Mononuclear cell (primary cell): ENCODE measurements around the gene RPL36. TPM values are rescaled to one million over a fixed set of nuclear protein-coding genes. Genes with fewer than 3 reads are reported as not detected.

ENCODE experiments used
- H3K27me3 ChIP-seq: 2 replicates; pipeline ENCODE4 v1.6.0; 2011; ENCODE audit warnings: low read length, control low read depth; ENCODE audit not compliant: insufficient read depth
- H3K4me1 ChIP-seq: 2 replicates; pipeline ENCODE4 v1.5.1; 2011; ENCODE audit warnings: mild to moderate bottlenecking, low read length, control low read depth; ENCODE audit not compliant: insufficient read depth
- H3K4me3 ChIP-seq: 2 replicates; pipeline ENCODE4 v1.5.1; 2011; ENCODE audit warnings: mild to moderate bottlenecking, low read length, moderate library complexity
- H3K9me3 ChIP-seq: 2 replicates; pipeline ENCODE4 v1.5.1; 2011; ENCODE audit warnings: low read depth, mild to moderate bottlenecking, control low read depth, low read length
- total RNA-seq: library from RNA; depleted of rRNA; stranded (reverse); fragments of >200 nt; gene quantifications from one replicate; pipeline ENCODE4 v1.2.3, GENCODE V29; 2012

Gene RPL36
- total RNA-seq, result 378 TPM

GRCh38 chr19:5690125-5690954, at the start of gene RPL36:
Gene RPL36, plus strand, starts transcription at chr19:5690295. Its CDS starts 213 bp downstream, at chr19:5690508.
- Histone ChIP-seq H3K4me3 (peak within 1 kb of the TSS; percentile 98), H3K27me3 (no peaks in the 10 kb centered on the region), H3K4me1 (peaks cover 33% of the 10 kb centered on the region), H3K9me3 (no peaks in the 10 kb centered on the region)

DNA sequence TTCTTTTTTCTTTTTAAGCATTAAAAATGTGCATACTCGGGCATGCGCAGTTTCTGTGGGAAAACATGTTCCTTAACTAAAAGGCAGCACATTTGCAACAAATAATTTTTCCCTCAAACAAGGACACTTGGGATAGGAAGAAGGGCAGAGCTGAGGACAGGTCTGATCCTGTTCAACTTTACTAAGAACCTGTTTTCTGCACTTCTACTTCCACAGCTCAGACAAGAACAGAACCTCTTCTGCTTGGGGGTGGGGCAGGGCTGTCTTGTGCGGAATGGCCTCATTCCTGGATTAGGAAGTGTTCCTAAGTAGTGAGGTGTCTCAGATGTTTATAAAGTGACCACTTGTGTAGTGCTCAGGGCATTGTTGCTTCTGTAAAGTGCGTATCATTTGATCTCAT, 48.9 kb upstream of the RPL36 start:
- H3K9me3 ChIP-seq, result no peaks in the 10 kb centered on the region
- no peaks in the 10 kb centered on the region for H3K27me3 ChIP-seq
- peaks cover 4% of the 10 kb centered on the region for H3K4me1 ChIP-seq
- no peak overlapping the region for H3K4me3 ChIP-seq

DNA sequence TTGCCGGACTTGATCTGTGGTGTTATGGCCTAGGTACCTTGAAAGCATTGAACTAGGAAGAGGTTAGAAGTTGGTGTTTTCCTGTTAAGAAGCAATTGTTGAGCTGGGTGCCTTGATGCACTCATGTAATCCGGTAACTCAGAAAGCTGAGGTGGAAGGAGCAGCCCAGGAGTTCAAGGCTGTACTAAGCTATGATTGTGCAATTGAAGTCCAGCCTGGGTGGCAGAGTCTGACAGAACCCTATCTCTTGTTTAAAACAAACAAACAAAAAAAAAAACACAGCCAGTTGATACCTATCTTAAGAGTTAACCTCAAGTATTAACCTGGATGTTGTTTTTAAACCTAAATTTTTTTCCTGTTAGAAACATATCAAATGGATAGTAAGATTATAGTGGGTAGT, 47.9 kb upstream of the RPL36 start:
- Histone ChIP-seq H3K9me3 (no peaks in the 10 kb centered on the region), H3K4me3 (no peak overlapping the region), H3K4me1 (peaks cover 4% of the 10 kb centered on the region), H3K27me3 (no peaks in the 10 kb centered on the region)

GRCh38 chr19:5643060-5643459, 47.0 kb upstream of the RPL36 start:
- Histone ChIP-seq H3K4me3 (no peak overlapping the region), H3K27me3 (no peaks in the 10 kb centered on the region), H3K4me1 (no peaks in the 10 kb centered on the region), H3K9me3 (no peaks in the 10 kb centered on the region)

DNA sequence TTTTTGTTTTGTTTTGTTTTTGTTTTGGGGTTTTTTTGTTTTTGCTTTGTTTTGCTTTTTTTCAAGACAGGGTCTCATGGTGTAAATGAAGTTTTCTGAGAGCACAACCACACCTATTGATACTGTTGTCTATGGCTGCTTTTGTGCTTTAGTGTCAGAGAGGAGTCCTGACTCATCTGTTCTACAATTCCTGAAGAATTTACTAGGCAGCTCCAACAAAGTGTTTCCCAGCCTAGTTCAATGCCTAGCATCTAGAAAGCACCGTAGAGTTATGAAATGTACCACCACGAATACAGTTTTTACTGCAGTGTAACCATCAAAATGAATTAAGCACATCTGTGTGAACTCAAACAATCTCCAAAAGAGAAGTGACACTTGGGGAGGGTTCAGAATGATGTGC, 46.1 kb upstream of the RPL36 start:
- Histone ChIP-seq H3K27me3 (no peaks in the 10 kb centered on the region), H3K9me3 (no peaks in the 10 kb centered on the region), H3K4me1 (no peaks in the 10 kb centered on the region), H3K4me3 (no peak overlapping the region)

GRCh38 chr19:5645409-5645808, 44.7 kb upstream of the RPL36 start:
- no peaks in the 10 kb centered on the region for H3K9me3 ChIP-seq
- H3K27me3 ChIP-seq, result no peaks in the 10 kb centered on the region
- H3K4me1 ChIP-seq, result no peaks in the 10 kb centered on the region
- no peak overlapping the region for H3K4me3 ChIP-seq

DNA sequence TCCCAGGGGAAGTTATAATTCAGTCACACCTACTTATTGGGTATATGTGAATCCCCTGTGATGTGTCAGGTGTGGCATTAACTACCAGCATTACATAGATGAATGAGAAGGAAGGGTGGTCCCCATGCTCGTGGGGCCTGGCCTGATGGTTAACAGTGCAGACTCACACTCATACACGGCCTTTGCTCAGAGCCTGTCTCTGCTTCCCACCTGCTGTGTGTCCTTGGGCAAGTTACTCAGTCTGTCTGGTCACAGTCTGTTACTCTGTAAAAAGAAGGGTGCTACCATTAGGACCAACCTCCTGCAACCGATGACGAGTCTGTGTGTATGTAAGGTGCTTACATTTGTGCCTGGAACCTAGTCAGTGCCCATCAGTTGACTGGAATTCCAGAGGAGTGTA, 43.4 kb upstream of the RPL36 start:
- Histone ChIP-seq H3K9me3 (no peaks in the 10 kb centered on the region), H3K4me1 (no peaks in the 10 kb centered on the region), H3K4me3 (no peak overlapping the region), H3K27me3 (no peaks in the 10 kb centered on the region)

DNA sequence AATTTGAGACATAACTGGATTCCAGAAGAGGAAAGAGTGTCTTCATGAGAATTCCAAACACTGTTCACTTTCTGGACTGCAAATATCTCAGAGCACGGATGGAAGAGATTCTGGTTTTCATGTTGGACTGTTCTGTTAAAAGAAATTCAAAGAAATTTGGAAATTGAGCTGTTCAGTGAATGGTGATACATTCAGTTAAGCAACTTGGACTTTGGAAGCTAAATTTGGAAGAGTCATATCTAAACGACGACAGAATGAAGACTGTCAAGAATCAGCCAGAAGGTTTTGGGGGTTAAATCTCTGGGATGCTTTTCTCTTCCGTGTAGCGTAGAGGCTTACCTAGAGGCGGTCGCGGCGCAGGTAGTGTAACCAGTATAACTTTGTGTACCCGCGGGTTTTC, 41.6 kb upstream of the RPL36 start:
- H3K4me1 ChIP-seq, result no peaks in the 10 kb centered on the region
- no peaks in the 10 kb centered on the region for H3K27me3 ChIP-seq
- no peaks in the 10 kb centered on the region for H3K9me3 ChIP-seq
- H3K4me3 ChIP-seq, result no peak overlapping the region

DNA sequence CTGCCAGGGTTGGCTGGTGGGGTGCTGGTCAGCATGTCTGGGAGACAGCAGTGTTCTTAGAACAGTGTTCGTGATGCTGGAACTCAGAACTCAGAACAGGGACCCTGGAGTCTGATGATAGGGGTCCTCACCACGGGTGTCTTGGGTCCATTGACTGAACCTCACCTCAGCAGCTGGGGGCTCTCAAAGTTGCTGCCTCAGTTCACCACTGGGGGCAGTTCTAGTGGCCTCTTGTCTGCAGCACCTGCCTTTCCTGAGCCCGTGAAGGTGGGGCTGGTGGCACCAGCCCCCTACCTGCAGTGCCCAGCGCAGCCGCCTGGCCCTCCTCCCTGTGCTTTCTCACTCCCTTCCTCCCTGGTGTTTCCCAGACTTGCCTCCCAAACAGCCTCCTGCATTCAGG, 38.7 kb upstream of the RPL36 start:
- no peaks in the 10 kb centered on the region for H3K9me3 ChIP-seq
- no peaks in the 10 kb centered on the region for H3K4me1 ChIP-seq
- no peak overlapping the region for H3K4me3 ChIP-seq
- H3K27me3 ChIP-seq, result no peaks in the 10 kb centered on the region

DNA sequence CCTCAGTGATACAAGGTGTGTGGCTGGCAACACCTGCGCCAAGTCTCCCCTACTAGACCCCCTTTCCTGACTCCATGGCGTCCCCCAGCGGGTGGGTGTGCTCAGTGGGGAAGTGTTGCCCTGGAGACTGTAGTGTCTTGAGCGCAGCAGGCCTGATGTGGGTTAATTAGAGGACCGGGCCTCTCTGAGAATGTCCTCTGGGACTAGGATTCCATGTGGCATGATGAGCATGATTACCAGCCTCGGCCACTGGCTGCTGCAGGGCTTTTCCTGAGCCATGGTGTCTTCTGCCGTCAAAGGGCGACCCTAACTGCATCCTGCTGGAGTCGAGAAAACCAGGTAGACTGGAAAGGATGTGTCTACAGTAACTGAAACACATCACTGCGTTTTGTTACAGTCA, 37.8 kb upstream of the RPL36 start:
- no peaks in the 10 kb centered on the region for H3K27me3 ChIP-seq
- no peaks in the 10 kb centered on the region for H3K9me3 ChIP-seq
- H3K4me1 ChIP-seq, result no peaks in the 10 kb centered on the region
- H3K4me3 ChIP-seq, result no peak overlapping the region

DNA sequence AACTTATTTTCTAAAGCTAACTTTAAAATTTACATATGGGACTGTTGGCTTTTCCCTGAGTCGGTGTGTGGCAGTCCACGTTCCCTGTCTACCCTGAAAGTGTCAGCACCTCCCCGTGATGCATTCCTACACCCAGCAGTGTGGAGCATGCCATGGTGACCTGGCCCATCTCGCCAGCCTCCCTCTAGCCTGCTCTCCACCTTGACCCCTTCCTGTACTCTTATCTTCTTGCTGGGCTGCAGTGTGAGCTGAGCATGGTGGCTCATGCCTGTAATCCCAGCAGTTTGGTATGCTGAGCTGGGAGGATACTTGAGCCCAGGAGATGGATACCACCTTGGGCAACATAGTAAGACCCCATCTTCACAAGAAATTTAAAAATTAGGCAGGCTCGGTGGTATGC, 35.2 kb upstream of the RPL36 start:
- no peaks in the 10 kb centered on the region for H3K9me3 ChIP-seq
- H3K4me3 ChIP-seq, result no peak overlapping the region
- H3K27me3 ChIP-seq, result no peaks in the 10 kb centered on the region
- H3K4me1 ChIP-seq, result no peaks in the 10 kb centered on the region

GRCh38 chr19:5655412-5655811, 34.7 kb upstream of the RPL36 start:
- Histone ChIP-seq H3K4me1 (no peaks in the 10 kb centered on the region), H3K27me3 (no peaks in the 10 kb centered on the region)

DNA sequence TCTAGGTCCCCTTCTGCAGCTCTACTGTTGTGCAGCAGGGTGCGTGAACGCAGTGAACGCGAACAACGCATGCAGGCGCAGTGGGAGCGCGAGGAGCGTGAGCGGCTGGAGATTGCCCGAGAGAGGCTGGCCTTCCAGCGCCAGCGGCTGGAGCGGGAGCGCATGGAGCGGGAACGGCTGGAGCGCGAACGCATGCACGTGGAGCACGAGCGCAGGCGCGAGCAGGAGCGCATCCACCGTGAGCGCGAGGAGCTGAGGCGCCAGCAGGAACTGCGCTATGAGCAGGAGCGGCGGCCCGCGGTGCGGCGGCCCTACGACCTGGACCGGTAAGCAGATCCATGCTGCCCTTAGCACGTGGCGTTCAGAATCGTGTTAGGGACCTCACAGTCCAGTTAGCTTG, 28.6 kb upstream of the RPL36 start:
- Histone ChIP-seq H3K4me1 (no peaks in the 10 kb centered on the region), H3K9me3 (no peaks in the 10 kb centered on the region), H3K27me3 (no peaks in the 10 kb centered on the region), H3K4me3 (no peak overlapping the region)

More at GRCh38 chr19:5655412-5655811, 34.7 kb upstream of the RPL36 start:
- no peak overlapping the region for H3K4me3 ChIP-seq
- no peaks in the 10 kb centered on the region for H3K9me3 ChIP-seq

DNA sequence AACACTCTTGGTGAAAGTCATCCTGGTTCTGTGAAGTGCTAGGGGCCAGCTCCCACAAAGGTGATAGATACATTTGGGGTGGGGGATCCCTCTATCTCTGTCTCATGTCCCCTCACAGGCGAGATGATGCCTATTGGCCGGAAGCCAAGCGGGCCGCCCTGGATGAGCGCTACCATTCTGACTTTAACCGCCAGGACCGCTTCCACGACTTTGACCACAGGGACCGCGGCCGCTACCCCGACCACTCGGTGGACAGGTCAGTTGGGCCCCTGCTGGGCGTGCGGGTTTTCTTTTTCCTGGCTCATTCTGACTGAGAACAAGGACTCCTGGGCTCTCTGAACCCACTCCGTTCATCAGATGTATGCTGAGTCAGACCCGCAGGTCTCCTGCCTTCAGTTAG, 26.2 kb upstream of the RPL36 start:
- H3K9me3 ChIP-seq, result no peaks in the 10 kb centered on the region
- no peak overlapping the region for H3K4me3 ChIP-seq
- no peaks in the 10 kb centered on the region for H3K4me1 ChIP-seq
- H3K27me3 ChIP-seq, result no peaks in the 10 kb centered on the region

DNA sequence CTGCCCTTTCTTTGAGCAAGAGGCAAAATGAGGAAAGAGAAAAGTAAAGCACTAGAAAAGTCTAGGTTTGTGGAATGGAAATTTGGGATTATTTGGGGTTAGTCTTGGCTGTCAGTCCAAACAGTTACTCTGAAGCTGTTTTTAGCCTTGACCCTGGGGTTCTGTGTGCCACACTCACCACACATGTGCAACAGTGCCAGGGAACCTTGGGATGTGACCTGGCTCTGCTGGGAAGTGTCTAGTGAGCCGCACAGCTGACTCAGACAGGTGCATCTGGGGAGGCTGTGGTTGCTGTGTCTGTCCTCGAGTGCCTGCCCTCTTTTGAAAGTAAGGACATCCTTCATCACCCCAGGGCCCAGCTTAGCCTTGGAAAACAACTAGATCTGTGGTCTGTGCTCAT, 25.6 kb upstream of the RPL36 start:
- no peak overlapping the region for H3K4me3 ChIP-seq
- no peaks in the 10 kb centered on the region for H3K9me3 ChIP-seq
- H3K27me3 ChIP-seq, result no peaks in the 10 kb centered on the region
- no peaks in the 10 kb centered on the region for H3K4me1 ChIP-seq

DNA sequence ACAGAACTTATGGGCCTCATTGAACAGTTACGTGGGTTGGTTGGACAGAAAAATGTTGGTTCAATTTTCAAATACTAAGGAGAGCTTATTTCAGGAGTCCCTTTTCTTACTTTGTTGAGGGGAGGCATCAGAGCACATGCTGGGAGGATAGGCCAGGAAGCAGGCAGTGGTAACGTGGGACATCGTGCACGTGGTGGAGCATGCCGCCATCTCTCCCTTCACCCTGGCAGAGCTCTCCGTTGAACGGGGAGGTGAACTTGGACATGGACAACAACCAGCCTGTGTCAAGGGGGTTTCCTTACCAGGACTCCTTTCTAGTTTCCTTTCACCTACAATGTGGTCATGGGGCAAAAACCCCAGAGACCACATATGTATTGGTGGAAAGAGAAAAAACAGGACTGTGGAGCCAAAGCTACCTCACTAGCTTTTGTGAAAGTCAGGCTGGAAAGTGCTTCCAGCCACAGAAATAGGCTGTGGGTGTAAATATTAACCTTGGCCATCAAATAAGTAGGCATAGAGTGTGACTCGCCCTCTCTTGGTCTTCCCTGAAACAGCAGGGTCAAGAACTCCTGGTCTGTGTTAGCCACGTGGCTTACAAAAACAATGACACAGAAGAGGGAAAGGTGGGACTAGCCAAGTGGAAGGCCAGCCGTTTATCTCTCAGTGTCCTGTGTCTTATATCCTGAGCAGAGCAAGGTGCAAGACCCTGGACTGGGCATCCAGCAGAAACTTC, 24.1 kb upstream of the RPL36 start:
- H3K4me1 ChIP-seq, result no peaks in the 10 kb centered on the region
- no peak overlapping the region for H3K4me3 ChIP-seq
- no peaks in the 10 kb centered on the region for H3K27me3 ChIP-seq
- H3K9me3 ChIP-seq, result no peaks in the 10 kb centered on the region
